Measurements from ENCODE around the gene CARD11.
"Not testable (repeated sequence)": the region's sequence is repeated elsewhere in the genome, so short reads cannot be mapped to it uniquely, and the experiment has no call there.

CARD11 gene

DNA sequence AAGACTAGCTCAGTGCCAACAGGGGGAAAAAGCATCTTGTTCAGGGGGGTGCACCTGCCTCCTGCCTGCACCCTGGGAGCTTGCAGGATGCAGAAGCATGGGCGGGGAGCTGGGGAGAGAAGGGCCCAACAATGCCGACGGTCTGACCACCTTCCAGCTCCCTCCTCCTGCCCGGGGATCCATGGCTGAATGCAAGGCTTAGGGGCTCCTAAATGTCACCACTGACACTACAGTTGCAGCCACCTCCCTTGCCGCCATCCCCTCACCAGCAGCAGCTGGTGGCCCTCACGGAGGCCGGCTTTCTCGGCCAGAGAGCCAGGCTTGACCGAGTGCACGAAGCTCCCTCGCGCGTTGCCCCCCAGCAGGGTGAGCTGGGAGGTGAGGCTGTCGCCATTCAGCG is 120.8 kb downstream of the CARD11 start:
- no peak for DNase-seq

DNA sequence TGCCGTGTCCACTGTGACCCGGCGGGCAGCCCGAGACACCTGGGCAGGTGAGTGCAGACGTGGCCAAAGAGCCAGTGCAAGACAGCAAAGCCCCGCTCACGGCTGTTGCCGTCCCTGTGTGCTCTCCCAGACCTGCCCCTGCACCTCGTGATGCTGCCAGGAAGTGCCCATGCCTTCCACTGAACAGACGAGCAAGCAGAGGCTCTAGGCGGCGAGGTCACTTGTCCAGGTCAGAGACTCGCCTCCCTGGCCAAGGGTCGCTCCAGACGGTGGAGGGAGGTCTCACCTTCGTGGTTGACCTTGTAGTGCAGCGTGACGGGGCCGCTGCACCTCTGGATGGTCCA is 121.3 kb downstream of the CARD11 start:
- no peak for DNase-seq

- no peak for DNase-seq
Measured at GRCh38 chr7:2921653-2922347, 121.9 kb downstream of the CARD11 start.

DNA sequence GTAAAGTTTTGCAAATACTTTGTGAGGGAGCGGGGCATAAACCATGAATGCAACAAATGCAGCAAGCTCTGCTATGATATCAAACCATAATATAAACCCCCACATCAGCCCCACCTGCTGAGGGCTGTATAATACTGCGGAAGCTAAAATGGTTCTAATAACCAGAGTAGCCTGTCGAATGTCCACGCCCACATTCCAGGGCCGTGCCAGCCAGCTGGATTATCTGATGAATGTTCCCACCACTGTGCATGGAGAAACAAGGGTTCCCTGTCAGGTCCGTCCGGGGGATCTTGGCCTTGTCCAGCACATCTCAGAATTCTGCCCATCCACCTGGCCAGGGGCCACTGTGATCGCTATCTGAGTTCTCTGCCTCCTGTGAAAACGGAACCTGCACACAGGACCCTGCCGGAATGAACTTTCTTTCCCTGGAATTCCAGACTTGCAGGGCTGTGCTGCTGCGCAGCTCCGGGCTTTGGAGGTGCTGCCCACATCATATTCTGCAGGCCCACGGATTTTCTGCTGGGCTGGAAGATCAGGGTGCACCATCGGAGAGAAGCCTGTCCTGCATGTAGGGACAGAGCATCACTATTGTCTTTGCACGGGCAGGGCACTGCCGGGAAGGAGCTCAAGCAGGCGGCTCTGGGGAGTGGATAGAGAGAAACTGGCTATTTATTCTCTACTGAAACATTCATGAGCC is 122.6 kb downstream of the CARD11 start:
- DNase-seq = no peak

GRCh38 chr7:2920480-2920879 is 123.2 kb downstream of the CARD11 start:
- DNase-seq = not testable (repeated sequence)

DNA sequence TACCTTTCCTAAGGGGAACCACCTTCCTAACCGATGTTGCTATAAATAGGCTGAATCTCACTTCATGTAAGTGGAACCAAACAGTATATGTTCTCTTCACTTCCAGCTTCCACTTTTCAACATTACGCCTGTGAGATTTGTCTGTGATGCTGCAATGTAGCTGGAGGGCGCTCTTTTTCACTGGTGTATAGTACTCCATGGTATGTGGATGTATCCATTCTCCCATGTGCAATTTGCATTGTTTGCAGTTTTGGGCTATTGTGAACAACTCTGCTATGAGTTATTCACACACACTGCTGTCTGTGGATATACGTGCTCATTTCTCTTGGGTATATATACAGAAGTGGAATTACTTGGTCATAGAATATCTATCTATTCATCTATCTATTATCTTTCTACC is 123.6 kb downstream of the CARD11 start:
- DNase-seq = no peak

DNA sequence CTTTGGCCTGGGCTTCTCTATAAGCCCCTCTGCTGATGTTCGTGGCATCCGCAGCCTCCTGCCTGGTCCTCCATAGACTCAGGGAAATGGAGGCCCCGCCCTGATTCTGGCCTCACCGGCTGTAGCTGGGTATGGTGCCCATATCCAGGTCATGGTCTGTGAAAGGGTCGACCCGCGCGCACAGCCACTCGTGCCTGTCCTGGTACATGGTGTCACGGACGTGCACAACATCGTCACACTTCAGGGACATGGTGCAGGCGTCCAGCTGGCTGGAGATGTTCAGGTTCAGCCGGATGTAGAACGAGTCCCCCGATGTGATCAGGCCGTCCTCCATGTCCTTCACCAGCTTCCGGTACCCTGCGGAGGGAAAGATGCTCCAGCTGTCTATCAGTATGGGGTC is 124.4 kb downstream of the CARD11 start:
- no peak for DNase-seq

DNA sequence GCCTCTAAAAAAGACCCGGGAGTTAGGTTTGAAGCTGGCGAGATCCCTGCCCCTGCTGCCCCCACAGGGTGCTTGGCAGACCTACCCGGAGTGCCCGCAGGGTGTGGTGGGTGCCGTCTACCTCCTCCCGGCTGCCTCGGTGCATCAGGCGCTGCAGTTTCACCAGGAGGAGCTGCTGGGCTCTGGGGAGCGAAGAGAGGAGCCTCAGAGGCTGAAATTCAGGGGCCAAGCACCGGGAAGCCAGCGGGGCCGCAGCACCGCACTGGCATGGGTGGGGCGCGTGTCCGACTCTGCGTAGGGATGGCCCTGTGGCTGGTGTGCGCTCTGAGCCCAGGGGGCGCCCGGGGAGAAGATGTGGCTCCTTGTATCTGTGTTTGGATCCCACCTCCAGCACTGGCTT is 125.3 kb downstream of the CARD11 start:
- no peak for DNase-seq

DNA sequence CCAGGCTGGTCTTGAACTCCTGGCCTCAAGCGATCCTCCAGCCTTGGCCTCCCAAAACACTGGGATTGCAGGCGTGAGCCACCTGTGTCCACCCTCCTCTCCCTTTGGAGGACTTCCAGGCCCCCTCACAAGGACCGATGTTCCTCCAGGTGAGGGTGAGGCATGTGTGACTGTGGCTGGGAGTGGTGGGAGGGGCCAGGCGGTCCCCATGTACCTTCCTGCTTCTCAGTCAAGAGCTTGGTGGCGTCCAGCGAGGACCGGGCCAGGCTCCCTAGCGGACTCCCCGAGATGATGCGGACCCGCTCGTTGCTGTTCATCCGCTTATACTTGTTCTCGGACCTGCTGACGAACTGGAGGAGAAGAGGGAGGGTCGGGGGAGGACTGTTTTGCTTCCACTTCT is 128.6 kb downstream of the CARD11 start:
- no peak for DNase-seq

DNA sequence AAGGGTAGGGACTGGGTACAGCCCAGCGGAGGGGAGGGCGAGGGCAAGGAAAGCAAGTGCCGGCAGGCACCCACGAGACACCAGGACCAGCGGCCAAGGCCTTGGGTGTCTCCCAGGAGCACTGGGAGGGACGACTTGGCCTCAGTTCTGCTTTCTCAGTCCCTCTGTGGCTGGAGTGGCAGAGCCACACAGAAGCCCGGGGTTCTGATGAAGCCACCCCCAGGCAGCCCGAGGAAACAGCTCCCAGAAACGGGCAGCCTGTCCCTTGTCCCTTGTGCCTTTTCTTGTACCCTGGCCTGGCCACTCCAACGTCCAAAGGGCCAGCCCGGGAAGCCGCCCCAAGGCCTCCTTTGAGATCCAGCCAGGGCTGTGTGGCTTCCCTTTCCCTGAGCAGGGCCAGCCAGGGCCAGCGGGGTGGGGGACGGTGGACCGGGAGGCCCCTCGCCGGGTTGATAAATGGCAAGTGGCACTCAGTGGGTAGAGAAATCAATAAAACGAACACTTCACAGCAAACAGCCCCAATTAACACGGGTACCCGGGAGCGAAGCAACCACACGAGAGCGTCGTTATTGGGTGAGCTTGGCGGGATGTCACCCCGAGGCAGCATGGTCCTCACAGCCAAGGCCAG is 129.8 kb downstream of the CARD11 start:
- DNase-seq = no peak

- DNase-seq = no peak
Measured at GRCh38 chr7:2912684-2913439, 130.8 kb downstream of the CARD11 start.

DNA sequence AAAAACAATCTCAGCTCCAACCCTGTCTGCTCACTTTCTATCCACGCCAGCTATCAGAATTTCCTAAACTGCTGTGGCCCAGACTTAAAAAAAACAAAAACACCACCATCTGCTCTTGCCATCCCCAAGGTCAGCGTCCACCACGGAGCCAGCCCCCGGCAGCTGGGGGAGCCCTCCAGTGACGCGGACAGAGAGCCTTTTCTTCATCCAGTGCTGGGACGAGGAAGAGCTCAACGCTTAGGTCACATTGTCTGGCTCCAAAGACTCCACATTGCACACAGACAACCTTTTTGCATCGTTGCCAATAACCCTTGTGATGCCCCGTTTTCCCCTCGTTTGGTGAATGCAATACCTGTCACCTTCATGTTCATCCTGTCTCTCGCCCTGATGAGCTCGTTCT is 132.2 kb downstream of the CARD11 start:
- no peak for DNase-seq

DNA sequence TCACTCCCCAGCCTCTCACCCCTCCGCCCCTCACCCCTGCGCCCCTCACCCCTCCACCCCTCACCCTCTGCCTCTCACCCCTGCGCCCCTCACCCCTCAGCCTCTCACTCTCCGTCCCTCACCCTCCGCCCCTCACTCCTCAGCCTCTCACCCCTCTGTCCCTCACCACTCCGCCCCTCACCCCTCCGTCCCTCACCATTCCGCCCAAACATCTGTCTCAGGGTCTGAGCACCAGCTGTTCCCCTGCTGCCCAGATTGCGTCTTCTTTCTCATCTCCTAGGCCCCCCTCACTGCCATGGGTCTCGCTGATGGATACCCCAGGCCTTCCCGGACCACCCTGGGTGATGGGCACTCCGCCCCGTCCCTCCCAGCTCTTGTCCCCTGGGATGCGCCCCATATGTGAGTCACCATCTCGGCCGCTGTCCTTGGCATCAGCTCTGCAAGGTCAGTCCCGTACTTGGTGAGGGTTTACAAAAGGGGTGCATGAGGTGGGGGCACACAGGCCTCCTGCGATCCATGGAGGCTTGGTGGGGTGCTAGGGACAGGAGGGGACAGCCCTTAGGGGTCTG is 134.1 kb downstream of the CARD11 start:
- no peak for DNase-seq

- no peak for DNase-seq
Measured at GRCh38 chr7:2909043-2909442, 134.6 kb downstream of the CARD11 start.

- DNase-seq = no peak
Measured at GRCh38 chr7:2908103-2908683, 135.5 kb downstream of the CARD11 start.

DNA sequence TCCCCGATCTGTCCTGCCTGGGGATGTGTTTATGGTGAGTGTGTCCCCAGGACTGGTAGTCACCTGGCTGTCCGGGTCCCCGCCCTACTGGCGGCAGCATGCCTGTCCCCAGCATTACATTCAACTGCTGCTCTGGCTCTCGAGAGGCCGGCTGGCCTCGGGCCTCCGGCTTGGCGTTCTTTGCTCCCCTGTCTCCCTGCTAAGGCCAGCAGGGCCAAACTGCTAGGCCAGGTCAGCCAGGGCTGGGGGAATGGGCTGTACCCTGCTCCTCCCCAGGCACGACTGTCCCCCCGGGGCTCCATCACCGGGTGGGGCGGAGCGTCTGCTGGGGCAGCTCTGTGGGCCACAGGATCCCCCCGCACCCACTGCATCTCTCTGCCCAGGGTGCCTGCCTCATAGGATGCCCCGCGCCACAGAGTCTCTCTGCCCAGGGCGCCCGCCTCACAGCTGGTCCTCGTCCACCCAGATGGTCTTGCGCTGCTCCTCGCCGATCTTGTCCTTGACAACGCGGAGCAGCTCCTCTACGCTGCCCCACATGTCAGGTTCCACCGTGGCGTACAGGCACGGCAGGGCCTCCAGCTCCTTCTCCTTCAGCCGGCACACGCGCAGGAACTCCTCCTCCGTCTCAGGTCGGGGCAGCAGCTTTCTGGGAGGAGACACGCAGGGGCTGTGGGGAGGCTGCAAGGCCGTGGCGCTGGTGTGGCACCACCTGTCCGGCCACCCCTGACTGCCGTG is 137.3 kb downstream of the CARD11 start:
- DNase-seq = no peak

DNA sequence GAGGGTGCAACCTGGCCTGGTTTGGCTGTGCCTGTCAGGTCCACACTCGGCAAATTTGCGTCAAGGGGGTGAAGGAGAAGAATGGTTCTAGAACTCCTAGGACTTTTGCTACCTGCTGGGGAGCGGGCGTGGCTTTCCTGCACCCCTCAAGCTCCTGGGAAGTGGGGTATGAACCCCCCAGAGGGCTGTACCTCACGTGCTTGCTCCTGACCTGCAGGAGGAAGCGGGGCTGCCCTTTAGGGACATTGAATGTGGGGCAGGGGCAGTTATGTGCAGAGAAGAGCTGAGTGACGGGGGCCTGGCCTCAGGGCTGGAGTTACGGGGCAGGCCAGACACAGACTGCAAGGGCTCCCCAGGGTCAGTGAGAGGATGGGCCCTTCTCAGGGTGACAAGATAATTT is 138.2 kb downstream of the CARD11 start:
- DNase-seq = no peak

- no peak for DNase-seq
Measured at GRCh38 chr7:2905027-2905426, 138.6 kb downstream of the CARD11 start.

DNA sequence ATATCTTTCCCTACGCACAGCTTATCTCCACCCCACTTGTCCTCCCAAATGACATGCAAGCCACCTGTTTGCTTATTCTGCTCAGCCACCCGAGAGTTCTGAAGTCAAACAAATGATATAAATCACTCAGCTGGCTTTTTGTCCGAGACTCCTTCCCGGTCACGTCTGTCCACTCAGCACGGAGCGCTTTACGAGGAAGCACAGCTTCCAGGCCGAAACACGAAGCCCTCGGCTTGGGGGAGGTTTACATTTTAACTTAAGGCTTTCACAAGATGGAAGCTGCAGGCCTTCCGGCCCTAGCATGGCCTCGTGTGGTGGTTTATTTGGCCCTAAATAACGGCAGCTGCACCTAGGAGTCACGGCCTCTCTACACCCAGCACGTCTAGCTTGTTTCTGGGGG is 139.5 kb downstream of the CARD11 start:
- DNase-seq = no peak

GRCh38 chr7:2903682-2904162 is 139.9 kb downstream of the CARD11 start:
- no peak for DNase-seq

DNA sequence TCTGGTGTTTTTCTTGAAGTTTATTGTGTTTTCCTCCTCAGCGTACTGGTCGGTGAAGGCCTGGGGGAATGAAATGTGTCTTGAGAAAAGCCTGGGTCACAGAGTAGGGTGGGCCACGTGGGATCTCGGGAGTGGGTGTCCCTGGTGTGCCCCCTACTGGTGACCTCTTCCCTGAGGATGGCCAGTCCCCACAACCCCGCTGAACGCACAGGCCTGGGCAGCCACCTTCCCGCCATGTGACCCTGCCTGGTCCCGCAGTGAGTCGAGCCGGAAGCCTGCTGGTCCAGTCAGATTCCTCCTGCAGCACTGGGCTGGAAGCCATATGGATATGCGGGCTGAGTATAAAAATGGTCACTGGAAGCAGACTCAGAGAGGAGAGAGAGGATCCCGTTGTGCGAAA is 146.6 kb downstream of the CARD11 start:
- DNase-seq = no peak

GRCh38 chr7:2896131-2896530 is 147.5 kb downstream of the CARD11 start:
- no peak for DNase-seq

All from SW 1271 (cell line).